Hematopoietic multipotent progenitor cell treated with erythropoietin and hydrocortisone succinate and interleukin-3 and kit ligand, for 4 days (in vitro differentiated cells): Measurements from ENCODE around the gene PLS3.
"Not testable (repeated sequence)": the region's sequence is repeated elsewhere in the genome, so short reads cannot be mapped to it uniquely, and the experiment has no call there.

Experiments used
- DNase-seq: peaks from one replicate; pipeline ENCODE4 v3.0.0-alpha.2; 2015

PLS3 gene, protein sequence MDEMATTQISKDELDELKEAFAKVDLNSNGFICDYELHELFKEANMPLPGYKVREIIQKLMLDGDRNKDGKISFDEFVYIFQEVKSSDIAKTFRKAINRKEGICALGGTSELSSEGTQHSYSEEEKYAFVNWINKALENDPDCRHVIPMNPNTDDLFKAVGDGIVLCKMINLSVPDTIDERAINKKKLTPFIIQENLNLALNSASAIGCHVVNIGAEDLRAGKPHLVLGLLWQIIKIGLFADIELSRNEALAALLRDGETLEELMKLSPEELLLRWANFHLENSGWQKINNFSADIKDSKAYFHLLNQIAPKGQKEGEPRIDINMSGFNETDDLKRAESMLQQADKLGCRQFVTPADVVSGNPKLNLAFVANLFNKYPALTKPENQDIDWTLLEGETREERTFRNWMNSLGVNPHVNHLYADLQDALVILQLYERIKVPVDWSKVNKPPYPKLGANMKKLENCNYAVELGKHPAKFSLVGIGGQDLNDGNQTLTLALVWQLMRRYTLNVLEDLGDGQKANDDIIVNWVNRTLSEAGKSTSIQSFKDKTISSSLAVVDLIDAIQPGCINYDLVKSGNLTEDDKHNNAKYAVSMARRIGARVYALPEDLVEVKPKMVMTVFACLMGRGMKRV

DNA sequence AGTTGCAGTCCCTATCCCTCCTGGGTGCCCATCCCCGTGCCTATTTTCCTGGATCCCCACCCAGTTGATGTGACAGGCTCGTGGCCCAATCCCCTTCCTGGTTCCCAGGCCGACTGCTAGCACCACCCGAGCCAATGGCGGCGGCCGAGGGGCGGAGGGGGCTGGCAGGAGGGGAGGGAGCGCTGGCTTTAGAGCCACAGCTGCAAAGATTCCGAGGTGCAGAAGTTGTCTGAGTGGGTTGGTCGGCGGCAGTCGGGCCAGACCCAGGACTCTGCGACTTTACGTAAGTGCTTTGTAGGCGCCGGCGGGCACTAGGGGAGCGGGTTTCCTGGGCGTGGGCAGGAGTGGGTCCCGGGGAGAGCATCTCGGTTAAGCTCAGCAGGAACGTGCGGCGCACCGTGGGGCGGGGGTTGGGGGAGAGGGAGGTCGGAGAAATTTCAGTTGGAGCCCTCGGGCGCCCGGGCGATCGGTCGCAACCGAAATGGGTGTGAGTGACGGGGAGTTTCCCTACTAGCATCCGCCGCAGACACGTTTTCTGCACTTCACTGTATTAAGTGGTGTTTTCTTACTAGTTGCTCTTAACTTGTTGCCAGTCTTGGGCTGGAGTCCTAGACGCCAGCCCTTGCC, at the start of gene PLS3:
Gene PLS3, plus strand, starts transcription at position 197 of the 627 bp plus-strand sequence. CDS start 49,077 bp downstream, outside the sequence.
- peak; percentile 65 for DNase-seq

GRCh38 chrX:115518113-115518512, 42.9 kb upstream of the PLS3 start:
- DNase-seq, result no peak

GRCh38 chrX:115521741-115522140, 39.2 kb upstream of the PLS3 start:
- DNase-seq, result no peak

- no peak for DNase-seq
These were observed 38.0 kb upstream of the PLS3 start for GRCh38 chrX:115522952-115523351.

GRCh38 chrX:115525486-115525885, 35.5 kb upstream of the PLS3 start:
- DNase-seq, result no peak

- no peak for DNase-seq
These were observed 29.1 kb upstream of the PLS3 start for GRCh38 chrX:115531818-115532403.

DNA sequence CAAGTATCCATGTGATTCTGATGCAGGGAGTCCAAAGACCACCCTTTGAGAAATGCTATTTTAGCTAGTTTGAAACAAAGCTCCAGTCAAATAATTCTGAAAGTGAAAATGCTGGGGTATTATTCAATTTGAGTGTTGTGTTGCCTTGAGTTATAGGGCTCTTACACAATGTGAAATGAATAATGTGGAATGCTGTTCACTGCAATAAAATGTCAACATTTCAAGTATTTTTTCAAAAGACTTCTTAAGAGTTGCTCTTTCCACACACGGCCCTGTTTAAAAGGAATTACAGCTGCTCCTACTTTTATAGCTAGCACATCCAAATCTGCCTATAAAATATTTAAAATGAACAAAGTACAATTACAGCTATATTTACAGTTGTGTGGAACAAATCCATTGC, 27.5 kb upstream of the PLS3 start:
- DNase-seq, result no peak

DNA sequence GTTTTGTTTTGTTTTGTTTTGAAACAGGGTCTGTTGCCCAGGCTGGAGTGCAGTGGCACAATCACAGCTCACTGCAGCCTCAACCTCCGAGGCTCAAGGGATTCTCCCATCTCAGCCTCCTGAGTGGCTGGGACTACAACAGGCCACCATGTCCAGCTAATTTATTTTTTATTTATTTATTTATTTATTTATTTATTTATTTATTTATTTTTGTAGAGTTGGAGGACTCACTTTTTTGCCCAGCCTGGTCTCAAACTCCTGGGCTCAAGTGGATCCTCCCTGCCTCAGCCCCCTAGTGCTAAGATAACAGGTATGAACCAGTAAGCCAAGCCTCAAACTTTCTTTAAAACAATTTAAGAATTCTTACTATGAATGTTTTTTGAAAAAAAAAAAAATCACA, 26.6 kb upstream of the PLS3 start:
- DNase-seq, result no peak

- DNase-seq, result no peak
These were observed 25.6 kb upstream of the PLS3 start for GRCh38 chrX:115535421-115535820.

DNA sequence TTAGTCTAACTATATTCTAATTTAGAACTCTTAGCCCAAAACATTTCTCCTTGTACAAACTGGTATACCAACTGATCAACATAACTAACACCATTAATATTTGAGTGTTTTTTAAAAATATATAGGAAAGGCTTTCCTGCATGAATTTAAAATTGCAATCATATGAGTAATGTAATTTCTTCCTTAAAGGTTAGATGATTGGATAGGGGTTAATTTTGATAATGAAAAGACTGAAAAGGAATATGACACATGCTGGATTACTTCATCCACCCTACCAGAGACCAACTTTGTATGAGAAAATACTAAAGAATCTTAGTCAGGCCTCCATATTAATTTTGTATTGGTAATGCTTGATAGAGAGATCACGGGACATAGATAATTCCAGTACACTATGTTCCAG, 25.1 kb upstream of the PLS3 start:
- no peak for DNase-seq

- no peak for DNase-seq
These were observed 21.1 kb upstream of the PLS3 start for GRCh38 chrX:115539841-115540240.

DNA sequence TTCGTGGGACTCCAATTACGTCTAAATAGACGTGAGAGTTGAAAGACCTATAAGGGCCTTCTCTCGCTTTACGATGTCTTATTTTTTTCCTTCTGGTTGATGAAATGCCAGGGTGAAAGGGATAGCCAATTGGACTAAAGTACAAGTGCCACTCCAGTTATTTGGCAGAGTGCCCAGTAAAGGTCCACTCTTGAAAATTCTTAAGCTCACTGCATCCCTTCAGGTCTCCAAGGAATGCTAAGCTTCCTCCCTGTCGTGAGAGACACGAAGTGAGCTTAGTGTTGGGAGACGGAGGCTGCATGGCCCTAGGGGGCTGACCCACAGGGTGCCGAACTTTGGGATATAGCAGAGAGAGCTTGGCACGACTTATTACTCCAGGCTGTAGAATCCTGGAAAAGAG, 19.9 kb upstream of the PLS3 start:
- not testable (repeated sequence) for DNase-seq

DNA sequence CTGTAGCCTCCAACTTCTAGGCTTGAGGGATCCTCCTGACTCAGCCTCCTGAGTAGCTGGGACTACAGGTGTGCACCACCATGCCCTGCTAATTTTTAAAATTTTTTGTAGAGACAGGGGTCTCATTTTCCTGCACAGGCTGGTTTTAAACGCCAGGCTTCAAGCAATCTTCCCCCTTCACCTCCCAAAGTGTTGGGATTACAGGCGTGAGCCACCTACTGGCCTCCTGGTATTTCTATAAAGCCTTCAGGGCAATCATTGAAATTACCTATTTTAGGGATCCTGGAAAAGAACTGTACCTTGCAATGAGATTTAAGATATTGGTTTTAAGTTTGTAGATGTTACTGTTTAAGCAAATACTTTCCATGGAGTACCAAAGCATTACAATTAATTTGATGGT, 13.5 kb upstream of the PLS3 start:
- no peak for DNase-seq

GRCh38 chrX:115549008-115549407, 12.0 kb upstream of the PLS3 start:
- no peak for DNase-seq

GRCh38 chrX:115553171-115553570, 7.8 kb upstream of the PLS3 start:
- no peak for DNase-seq

DNA sequence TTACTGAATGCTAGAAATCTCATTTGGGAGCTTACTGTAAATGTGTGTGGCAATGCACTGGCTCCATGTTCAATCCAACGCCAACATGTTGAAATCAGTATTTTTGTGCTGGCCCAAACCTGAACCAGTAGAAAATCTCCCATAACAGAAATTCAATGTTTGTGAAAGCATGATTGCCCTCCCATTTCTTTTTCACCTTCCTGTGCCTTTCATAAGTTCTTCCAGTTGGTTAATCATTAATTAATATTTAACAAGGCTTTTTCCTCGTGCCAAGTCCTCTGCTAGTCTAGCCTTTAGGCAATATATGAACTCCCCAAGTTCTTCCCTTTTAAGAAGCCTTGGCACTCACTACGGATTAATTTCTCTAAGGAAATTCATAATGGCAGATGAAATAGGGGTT, 1.3 kb upstream of the PLS3 start:
- no peak for DNase-seq

DNA sequence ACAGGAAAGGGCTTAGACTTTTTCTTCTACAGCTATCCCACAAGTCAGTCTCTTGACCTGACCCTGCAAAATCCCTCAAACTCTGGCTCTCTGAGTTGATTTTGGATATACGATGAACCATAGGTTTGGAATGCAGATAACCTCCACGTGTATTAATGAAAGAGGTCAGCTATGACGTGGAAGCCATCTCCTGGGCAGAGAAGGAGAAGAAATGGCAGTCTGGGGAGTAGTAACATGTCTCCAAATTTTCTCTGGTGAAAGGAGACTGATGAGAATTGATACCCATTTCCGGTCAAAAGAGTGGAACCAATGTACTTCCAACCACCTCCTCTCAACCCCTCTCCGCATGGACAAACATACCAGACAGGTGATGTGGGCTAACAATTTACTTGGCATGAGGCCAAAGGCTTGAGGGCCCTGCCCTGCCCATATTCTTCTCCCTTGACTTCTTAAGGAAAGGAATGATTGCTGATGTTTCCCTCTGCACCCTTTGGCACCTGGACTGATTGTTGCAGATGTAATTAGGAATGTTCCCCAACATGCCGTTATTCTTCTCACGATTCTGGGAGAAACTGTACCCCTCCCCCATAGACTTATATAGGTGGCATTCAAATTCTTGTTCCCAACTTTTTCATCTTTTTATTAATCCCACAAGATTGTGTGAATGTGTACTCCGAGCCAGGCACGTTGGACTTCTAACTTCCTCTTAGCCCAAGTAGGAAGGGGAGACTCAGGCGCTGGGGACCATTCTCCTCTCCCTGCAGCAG, 580 bp upstream of the PLS3 start:
- DNase-seq, result no peak

DNA sequence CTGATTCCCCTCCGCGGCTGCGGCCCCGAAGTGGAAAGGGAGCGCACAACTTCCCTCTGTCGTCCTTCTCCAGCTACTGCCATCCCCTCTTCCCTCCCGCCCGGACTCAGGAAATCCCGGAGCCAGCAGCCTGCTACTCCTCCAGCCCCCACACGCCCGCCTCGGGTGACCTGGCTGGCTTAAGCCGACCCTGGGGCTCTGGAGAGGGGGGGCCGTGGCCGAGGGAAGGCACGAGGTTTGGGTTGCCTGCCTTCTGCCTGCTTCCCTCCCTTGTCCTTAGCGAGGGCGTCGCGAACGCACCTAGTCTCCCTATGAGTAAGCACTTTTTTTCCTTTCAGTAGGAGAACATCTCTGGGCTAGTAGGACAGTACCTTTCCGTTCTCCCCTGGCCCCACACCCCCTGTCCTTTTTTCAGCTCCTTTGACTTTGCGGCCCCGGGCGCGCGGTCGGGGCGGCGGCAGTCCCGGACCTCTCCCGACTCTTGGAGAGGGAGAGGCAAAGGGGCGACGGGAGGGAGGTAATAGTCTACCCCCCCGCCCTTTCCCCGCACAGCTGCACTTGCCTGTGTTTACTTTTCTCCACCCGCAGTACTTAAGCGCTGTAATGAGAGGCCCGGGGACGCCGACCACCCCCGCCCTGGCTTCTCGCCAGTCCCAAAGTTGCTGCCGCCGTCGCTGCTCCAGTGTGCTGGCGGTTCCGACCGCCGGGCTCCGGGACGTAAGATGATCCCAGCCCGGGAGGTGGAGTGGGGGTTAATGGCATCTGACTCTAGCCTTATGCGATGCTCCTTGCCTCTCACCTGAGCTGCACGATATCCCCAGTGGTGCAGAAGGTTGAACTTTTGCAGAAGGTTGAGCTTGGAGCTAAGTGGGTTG, 868 bp downstream of the PLS3 start:
- peak; percentile 10 for DNase-seq

GRCh38 chrX:115562480-115562847, 1.5 kb downstream of the PLS3 start:
- no peak for DNase-seq

GRCh38 chrX:115563633-115564162, 2.7 kb downstream of the PLS3 start:
- peak; percentile 28 for DNase-seq

DNA sequence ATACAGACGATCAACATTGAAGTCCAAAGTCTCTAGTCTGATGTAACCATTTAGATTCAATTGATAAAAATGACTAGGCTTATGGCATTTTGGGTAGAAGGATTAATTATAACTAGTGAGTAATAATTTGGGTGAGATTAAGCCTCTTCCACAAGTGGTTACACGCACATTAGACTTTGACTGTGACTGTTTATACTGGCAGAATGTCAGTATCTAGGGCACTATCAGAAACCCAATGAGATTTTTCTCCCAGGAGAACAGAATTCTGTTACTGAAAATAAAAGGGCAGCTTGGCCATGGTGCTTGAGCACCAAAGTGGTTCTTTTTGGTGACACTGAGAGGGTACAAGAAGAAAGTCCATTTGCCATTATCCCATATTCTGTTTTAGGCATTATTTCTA, 3.3 kb downstream of the PLS3 start:
- no peak for DNase-seq

DNA sequence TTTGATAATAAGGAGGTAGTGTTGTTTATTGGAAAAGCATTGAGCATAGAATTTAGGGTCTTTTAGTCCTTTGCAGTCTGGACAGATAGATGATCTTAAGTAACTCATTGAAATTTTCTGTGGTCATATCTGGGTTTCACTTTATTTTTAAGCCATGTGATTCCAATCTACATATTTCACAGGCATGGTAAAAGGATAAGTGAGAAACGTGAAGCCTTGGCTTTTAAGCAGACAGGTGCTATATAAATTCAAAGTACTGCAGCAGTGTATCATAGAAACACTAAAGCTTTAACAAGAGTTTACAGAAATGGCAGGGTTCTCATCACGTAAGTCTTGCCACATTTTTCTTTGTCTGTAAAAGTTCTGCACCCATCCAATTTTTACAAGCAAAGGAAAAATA, 4.9 kb downstream of the PLS3 start:
- DNase-seq, result no peak
